GM10266 (cell line): ENCODE data around the gene TFF1.

Experiments used
- DNase-seq: peaks from one replicate; pipeline ENCODE4 v3.0.0; 2012; ENCODE audit errors: extremely low spot score
- CTCF ChIP-seq: IDR thresholded peaks from 2 replicates; pipeline ENCODE4 v1.5.1; 2012; ENCODE audit warnings: mild to moderate bottlenecking, low read depth; ENCODE audit not compliant: control insufficient read depth, insufficient read depth; ENCODE audit errors: missing control alignments

TFF1 gene

GRCh38 chr21:42381347-42381984 lies 15.1 kb upstream of the TFF1 start:
- no peak for DNase-seq
- TF ChIP-seq CTCF = peak; percentile 61

GRCh38 chr21:42379426-42380215 lies 13.3 kb upstream of the TFF1 start:
- DNase-seq = no peak
- no peak for TF ChIP-seq CTCF

- no peak for DNase-seq
- TF ChIP-seq CTCF = no peak
Observed at GRCh38 chr21:42378418-42378817, 12.1 kb upstream of the TFF1 start.

GRCh38 chr21:42377951-42378340 lies 11.6 kb upstream of the TFF1 start:
- no peak for DNase-seq
- no peak for TF ChIP-seq CTCF

GRCh38 chr21:42377211-42377950 lies 11.0 kb upstream of the TFF1 start:
- TF ChIP-seq CTCF = no peak
- no peak for DNase-seq

GRCh38 chr21:42376338-42376982 lies 10.1 kb upstream of the TFF1 start:
- TF ChIP-seq CTCF = no peak
- no peak for DNase-seq
